Endodermal cell (in vitro differentiated cells): ENCODE data around the gene NPB. TPM values are rescaled to one million over a fixed set of nuclear protein-coding genes. Genes with fewer than 3 reads are reported as not detected.

Experiments
- DNase-seq: peaks from one replicate; pipeline ENCODE4 v3.0.0-alpha.2; 2017
- H3K27ac ChIP-seq: 2 replicates; pipeline ENCODE4 v1.5.1; 2013; ENCODE audit warnings: mild to moderate bottlenecking, low read depth, low read length, moderate library complexity
- H3K27me3 ChIP-seq: 2 replicates; pipeline ENCODE4 v1.6.1; 2013; ENCODE audit warnings: mild to moderate bottlenecking, low read length, moderate library complexity; ENCODE audit not compliant: insufficient read depth, control insufficient read depth, poor library complexity, severe bottlenecking
- H3K36me3 ChIP-seq: 2 replicates; pipeline ENCODE4 v1.7.0; 2013; ENCODE audit warnings: mild to moderate bottlenecking, low read length, moderate library complexity; ENCODE audit not compliant: control insufficient read depth, insufficient read depth
- H3K4me1 ChIP-seq: one replicate; pipeline ENCODE4 v1.7.0; 2013; ENCODE audit warnings: low read length; ENCODE audit not compliant: control insufficient read depth, insufficient read depth
- H3K4me3 ChIP-seq: 2 replicates; pipeline ENCODE4 v1.5.1; 2013; ENCODE audit warnings: mild to moderate bottlenecking, low read length, moderate library complexity
- H3K9ac ChIP-seq: 2 replicates; pipeline ENCODE4 v1.6.1; 2013; ENCODE audit warnings: mild to moderate bottlenecking, low read length, moderate library complexity; ENCODE audit not compliant: poor library complexity, severe bottlenecking; ENCODE audit errors: extremely low read depth
- H3K9me3 ChIP-seq: 2 replicates; pipeline ENCODE4 v1.6.1; 2013; ENCODE audit warnings: mild to moderate bottlenecking, low read length, moderate library complexity; ENCODE audit not compliant: control insufficient read depth
- H3K27ac Mint-ChIP-seq: 2 replicates; pipeline ENCODE4 v1.8.0; 2020; ENCODE audit warnings: mixed read lengths
- H3K27me3 Mint-ChIP-seq: 2 replicates; pipeline ENCODE4 v1.8.0; 2021; ENCODE audit warnings: mild to moderate bottlenecking, mixed read lengths; ENCODE audit not compliant: insufficient read depth
- H3K36me3 Mint-ChIP-seq: 2 replicates; pipeline ENCODE4 v1.8.0; 2020; ENCODE audit warnings: low read depth, mixed read lengths
- H3K4me1 Mint-ChIP-seq: 2 replicates; pipeline ENCODE4 v1.8.0; 2020; ENCODE audit warnings: mixed read lengths
- H3K4me3 Mint-ChIP-seq: 2 replicates; pipeline ENCODE4 v1.8.0; 2020; ENCODE audit warnings: mild to moderate bottlenecking, moderate library complexity, mixed read lengths
- H3K9me3 Mint-ChIP-seq: 2 replicates; pipeline ENCODE4 v1.8.0; 2020; ENCODE audit warnings: mild to moderate bottlenecking, mixed read lengths
- WGBS, 2 experiments: methylation state at CpG; one replicate each; pipeline versions ENCODE4 v1.1.5 to v1.1.7; 2013; ENCODE audit warnings: missing lambda C conversion rate in 2 of 2, mixed read lengths in 1 of 2; ENCODE audit not compliant: insufficient coverage in 1 of 2, insufficient read length in 1 of 2; 5-methylcytosine and 5-hydroxymethylcytosine counted together
- total RNA-seq, 2 donors: library from RNA; stranded (reverse); fragmentation: NEBNext Ultra II Directional in 1 of 2; extraction: Animal tissue kit (Norgen Biotek cat#: 25700) in 1 of 2; gene quantifications; 2 replicates in 1 of 2; 3 replicates in 1 of 2; pipeline ENCODE4 v1.2.1, GENCODE V29; 2021
- TF ChIP-seq, protein P1 (sequence below): fragments of 200-600 bp; sonication (generic); conservative IDR thresholded peaks from 2 replicates; pipeline ENCODE4 v1.5.0; 2021; ENCODE audit warnings: antibody characterized with exemption, mild to moderate bottlenecking

NPB gene
- total RNA-seq, 2 donors from 2014 or later, result 3.3 to 3.7 TPM

DNA sequence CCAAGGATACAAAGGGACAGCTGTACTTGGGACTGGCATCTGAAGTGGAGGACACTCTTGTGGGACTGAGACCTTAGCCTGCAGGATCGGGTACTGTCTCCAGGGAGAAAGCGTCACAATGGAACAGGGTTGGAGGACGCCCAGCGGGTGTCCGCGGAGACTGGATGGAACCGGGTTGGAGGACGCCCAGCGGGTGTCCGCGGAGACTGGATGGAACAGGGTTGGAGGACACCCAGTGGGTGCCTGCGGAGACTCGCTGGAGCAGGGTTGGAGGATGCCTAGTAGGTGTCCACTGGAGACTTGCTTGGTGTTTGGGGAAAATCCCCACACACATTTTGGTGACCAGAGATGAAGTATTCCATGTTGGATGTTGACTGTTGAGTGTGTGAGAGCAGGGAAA, 45.2 kb downstream of the NPB start, which contains the start of gene MYADML2:
Gene MYADML2 (minus strand): TSS at position 45 of the 400 bp plus-strand sequence. CDS start 5,492 bp downstream, outside the sequence.
- H3K27me3 Mint-ChIP-seq, result peaks cover 21% of the 10 kb centered on the region
- no peaks in the 10 kb centered on the region for H3K36me3 ChIP-seq
- DNase-seq, result no peak
- no peaks in the 10 kb centered on the region for H3K9me3 Mint-ChIP-seq
- no peak within 1 kb of the TSS for H3K4me3 ChIP-seq
- no peak within 1 kb of the TSS for H3K27ac ChIP-seq
- H3K4me1 ChIP-seq, result no peaks in the 10 kb centered on the region
- H3K9ac ChIP-seq, result no peak within 1 kb of the TSS
- H3K27me3 ChIP-seq, result no peaks in the 10 kb centered on the region
- WGBS, 2 experiments, result 90 to 95% methylated on average over 8 to 13 of the region's 13 CpGs
- H3K27ac Mint-ChIP-seq, result no peak within 1 kb of the TSS
- no peaks in the 10 kb centered on the region for H3K4me1 Mint-ChIP-seq
- H3K36me3 Mint-ChIP-seq, result no peaks in the 10 kb centered on the region
- H3K9me3 ChIP-seq, result no peaks in the 10 kb centered on the region
- TF ChIP-seq, protein P1, sequence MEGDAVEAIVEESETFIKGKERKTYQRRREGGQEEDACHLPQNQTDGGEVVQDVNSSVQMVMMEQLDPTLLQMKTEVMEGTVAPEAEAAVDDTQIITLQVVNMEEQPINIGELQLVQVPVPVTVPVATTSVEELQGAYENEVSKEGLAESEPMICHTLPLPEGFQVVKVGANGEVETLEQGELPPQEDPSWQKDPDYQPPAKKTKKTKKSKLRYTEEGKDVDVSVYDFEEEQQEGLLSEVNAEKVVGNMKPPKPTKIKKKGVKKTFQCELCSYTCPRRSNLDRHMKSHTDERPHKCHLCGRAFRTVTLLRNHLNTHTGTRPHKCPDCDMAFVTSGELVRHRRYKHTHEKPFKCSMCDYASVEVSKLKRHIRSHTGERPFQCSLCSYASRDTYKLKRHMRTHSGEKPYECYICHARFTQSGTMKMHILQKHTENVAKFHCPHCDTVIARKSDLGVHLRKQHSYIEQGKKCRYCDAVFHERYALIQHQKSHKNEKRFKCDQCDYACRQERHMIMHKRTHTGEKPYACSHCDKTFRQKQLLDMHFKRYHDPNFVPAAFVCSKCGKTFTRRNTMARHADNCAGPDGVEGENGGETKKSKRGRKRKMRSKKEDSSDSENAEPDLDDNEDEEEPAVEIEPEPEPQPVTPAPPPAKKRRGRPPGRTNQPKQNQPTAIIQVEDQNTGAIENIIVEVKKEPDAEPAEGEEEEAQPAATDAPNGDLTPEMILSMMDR, result no peak
- no peak within 1 kb of the TSS for H3K4me3 Mint-ChIP-seq

DNA sequence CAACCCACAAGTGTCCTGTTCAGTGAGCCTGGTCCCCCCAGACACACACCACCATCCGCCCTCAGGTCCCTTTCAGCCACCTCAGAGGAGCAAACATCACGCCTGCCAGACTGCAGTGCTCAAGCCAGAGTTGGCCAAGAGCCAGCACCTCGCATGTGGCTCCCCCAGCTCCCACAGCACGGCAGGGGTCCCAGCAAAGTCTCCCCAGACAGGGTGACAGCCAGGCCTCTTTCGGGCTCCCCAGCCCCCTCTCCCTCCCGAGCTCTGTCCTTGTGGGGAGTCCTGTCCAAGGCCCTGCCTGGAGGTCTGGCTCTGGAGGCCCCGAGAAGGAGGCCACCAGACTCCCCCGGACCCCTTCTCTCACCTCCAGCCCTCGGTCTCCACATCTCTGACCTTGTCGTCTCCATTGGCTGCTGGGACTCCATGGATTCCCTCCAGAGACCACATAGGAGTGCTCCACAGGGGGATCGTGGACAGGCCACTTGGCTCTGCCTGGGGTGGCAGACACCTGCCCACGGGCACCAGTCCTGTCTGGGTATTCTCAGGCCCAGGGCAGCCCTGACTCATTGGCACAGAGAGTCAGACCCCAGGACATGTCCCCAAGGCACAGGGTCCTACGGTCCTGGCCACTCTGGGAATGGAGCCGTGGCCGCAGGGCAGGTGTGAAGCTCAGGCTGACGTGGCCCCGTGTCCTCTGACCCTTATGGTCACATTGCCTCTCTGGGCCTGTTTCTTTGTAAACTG, 46.8 kb downstream of the NPB start:
- Histone ChIP-seq H3K27me3 (no peaks in the 10 kb centered on the region), H3K36me3 (no peaks in the 10 kb centered on the region), H3K9me3 (no peaks in the 10 kb centered on the region), H3K27ac (no peak overlapping the region), H3K4me1 (no peaks in the 10 kb centered on the region), H3K4me3 (no peak overlapping the region), H3K9ac (no peak overlapping the region)
- H3K4me3 Mint-ChIP-seq, result no peak overlapping the region
- DNase-seq, result no peak
- TF ChIP-seq, protein P1, result no peak
- H3K27ac Mint-ChIP-seq, result no peak overlapping the region
- H3K36me3 Mint-ChIP-seq, result no peaks in the 10 kb centered on the region
- H3K4me1 Mint-ChIP-seq, result no peaks in the 10 kb centered on the region
- WGBS, 2 experiments, result 80 to 88% methylated on average over 9 to 17 of the region's 17 CpGs
- peaks cover 15% of the 10 kb centered on the region for H3K27me3 Mint-ChIP-seq
- H3K9me3 Mint-ChIP-seq, result no peaks in the 10 kb centered on the region

DNA sequence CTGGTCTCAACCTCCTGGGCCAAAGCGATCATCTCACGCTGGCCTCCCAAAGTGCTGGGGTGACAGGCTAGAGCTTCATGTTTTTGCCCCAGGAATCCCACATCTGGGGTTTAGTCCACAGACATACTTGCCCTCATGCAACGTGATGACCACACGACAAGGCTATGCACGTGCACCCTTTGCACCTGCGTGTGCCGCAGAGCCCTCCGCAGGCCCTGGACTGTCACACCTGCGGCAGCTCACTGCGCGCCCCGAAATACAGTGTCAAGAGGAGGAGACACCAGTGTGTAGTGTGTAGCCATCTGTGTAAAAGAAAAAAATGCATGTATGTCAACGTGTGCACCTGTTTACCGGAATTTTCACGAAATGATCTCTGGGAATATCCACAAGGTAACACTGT, 48.5 kb downstream of the NPB start:
- no peaks in the 10 kb centered on the region for H3K4me1 ChIP-seq
- H3K9me3 ChIP-seq, result no peaks in the 10 kb centered on the region
- TF ChIP-seq, protein P1, result no peak
- H3K27me3 Mint-ChIP-seq, result peaks cover 9% of the 10 kb centered on the region
- 84 to 88% methylated on average over 15 of the region's 15 CpGs for WGBS, 2 experiments
- no peak overlapping the region for H3K27ac Mint-ChIP-seq
- H3K9me3 Mint-ChIP-seq, result no peaks in the 10 kb centered on the region
- H3K27ac ChIP-seq, result no peak overlapping the region
- no peak overlapping the region for H3K4me3 ChIP-seq
- H3K9ac ChIP-seq, result no peak overlapping the region
- DNase-seq, result no peak
- no peaks in the 10 kb centered on the region for H3K4me1 Mint-ChIP-seq
- H3K36me3 Mint-ChIP-seq, result no peaks in the 10 kb centered on the region
- H3K4me3 Mint-ChIP-seq, result no peak overlapping the region
- no peaks in the 10 kb centered on the region for H3K36me3 ChIP-seq
- no peaks in the 10 kb centered on the region for H3K27me3 ChIP-seq
